NT2/D1 (cell line): ENCODE results near the gene HNRNPH2.

Experiments used
- DNase-seq: peaks from one replicate; pipeline ENCODE4 v3.0.0-alpha.2; 2011; ENCODE audit warnings: low read depth, low spot score
- H3K27me3 ChIP-seq: 2 replicates; pipeline ENCODE4 v1.6.0; 2011; ENCODE audit warnings: mild to moderate bottlenecking; ENCODE audit not compliant: insufficient read length, insufficient read depth
- H3K36me3 ChIP-seq: 2 replicates; pipeline ENCODE4 v1.6.1; 2011; ENCODE audit warnings: mild to moderate bottlenecking, low read length, mixed read lengths; ENCODE audit not compliant: insufficient read depth, insufficient read length
- H3K4me1 ChIP-seq: 2 replicates; pipeline ENCODE4 v1.5.1; 2011; ENCODE audit not compliant: insufficient read depth, insufficient read length
- H3K4me3 ChIP-seq: 2 replicates; pipeline ENCODE4 v1.5.1; 2011; ENCODE audit warnings: low read depth; ENCODE audit not compliant: insufficient read length
- H3K9ac ChIP-seq: 2 replicates; pipeline ENCODE4 v1.6.0; 2011; ENCODE audit warnings: low read depth; ENCODE audit not compliant: insufficient read length
- H3K9me3 ChIP-seq: 2 replicates; pipeline ENCODE4 v1.5.1; 2011; ENCODE audit warnings: mild to moderate bottlenecking, low read length; ENCODE audit not compliant: insufficient read depth
- SUZ12 ChIP-seq: IDR thresholded peaks from 2 replicates; pipeline ENCODE4 v1.6.1; 2011; ENCODE audit not compliant: insufficient read length, insufficient read depth; ENCODE audit errors: extremely low read depth
- YY1 ChIP-seq: IDR thresholded peaks from 2 replicates; pipeline ENCODE4 v1.6.1; 2011; ENCODE audit not compliant: insufficient read length, insufficient read depth
- ZNF274 ChIP-seq: IDR thresholded peaks from 2 replicates; pipeline ENCODE4 v1.6.1; 2011; ENCODE audit warnings: mild to moderate bottlenecking, low read depth, low read length

HNRNPH2 gene

DNA sequence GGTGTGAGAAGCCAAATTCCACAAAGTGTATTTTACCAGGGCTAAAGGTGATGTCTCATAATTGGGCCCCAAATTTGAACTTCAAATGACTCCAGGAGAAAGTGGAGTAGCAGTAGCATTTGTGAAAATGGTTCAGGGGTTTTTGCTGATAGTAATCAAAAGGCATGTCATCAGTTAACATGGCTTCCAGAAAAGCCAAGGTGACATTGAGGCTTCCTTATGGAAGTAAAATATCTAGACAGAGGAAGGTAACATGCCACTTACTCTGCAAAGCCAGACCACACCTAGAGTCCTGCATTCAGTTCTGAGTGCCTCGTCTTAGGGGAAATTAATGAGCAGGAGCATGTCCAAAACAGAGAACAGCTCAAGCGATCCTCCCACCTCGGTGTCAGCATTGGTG lies 19.4 kb upstream of the HNRNPH2 start:
- Histone ChIP-seq H3K4me3 (no peak overlapping the region), H3K4me1 (peaks cover 3% of the 10 kb centered on the region), H3K9ac (no peak overlapping the region), H3K9me3 (no peaks in the 10 kb centered on the region), H3K27me3 (no peaks in the 10 kb centered on the region), H3K36me3 (peaks cover 25% of the 10 kb centered on the region)
- no peak for DNase-seq
- no peak for TF ChIP-seq ZNF274
- TF ChIP-seq SUZ12: no peak
- TF ChIP-seq YY1: no peak

GRCh38 chrX:101390664-101391525 lies 17.1 kb upstream of the HNRNPH2 start, which contains the start of gene RPL36A:
RPL36A (plus strand) TSS chrX:101391011; CDS start chrX:101391044, 33 bp downstream.
- Histone ChIP-seq H3K36me3 (peaks cover 40% of the 10 kb centered on the region), H3K9ac (peak within 1 kb of the TSS; percentile 99), H3K4me1 (peaks cover 3% of the 10 kb centered on the region), H3K27me3 (no peaks in the 10 kb centered on the region), H3K9me3 (no peaks in the 10 kb centered on the region), H3K4me3 (peak within 1 kb of the TSS; percentile 97)
- peak; percentile 86 for DNase-seq
- TF ChIP-seq SUZ12 (no peak), ZNF274 (no peak), YY1 (no peak)

DNA sequence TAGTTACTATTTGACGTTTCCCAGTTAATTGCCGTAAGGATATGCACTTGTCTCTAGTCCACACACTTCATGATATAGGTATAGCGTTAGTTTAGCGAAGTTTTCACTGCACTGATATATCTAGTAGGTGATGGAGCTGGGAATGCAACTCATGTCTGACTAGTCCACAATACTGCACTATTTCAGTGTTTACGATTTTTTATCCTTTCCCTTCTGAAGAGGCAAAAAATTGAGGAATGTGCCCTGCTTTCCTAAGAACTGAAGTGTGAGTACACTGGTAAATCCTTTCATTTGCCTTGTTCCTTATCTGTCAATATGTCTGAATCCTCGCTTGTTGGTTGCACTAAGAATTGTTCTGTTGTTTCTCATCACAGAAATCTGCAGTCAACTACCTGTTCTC lies 16.2 kb upstream of the HNRNPH2 start:
- H3K27me3 ChIP-seq: no peaks in the 10 kb centered on the region
- DNase-seq: no peak
- H3K36me3 ChIP-seq: peaks cover 46% of the 10 kb centered on the region
- H3K9me3 ChIP-seq: no peaks in the 10 kb centered on the region
- peak overlapping the region; percentile 97 for H3K4me3 ChIP-seq
- peaks cover under 1% of the 10 kb centered on the region for H3K4me1 ChIP-seq
- no peak for TF ChIP-seq YY1
- peak overlapping the region; percentile 99 for H3K9ac ChIP-seq

GRCh38 chrX:101393530-101394305 lies 14.3 kb upstream of the HNRNPH2 start:
- Histone ChIP-seq H3K36me3 (peaks cover 50% of the 10 kb centered on the region), H3K9ac (peak overlapping the region; percentile 51), H3K4me3 (peak overlapping the region; percentile 11), H3K4me1 (no peaks in the 10 kb centered on the region), H3K27me3 (no peaks in the 10 kb centered on the region), H3K9me3 (no peaks in the 10 kb centered on the region)
- no peak for DNase-seq
- TF ChIP-seq SUZ12 (no peak), ZNF274 (no peak), YY1 (no peak)

- Histone ChIP-seq H3K36me3 (peaks cover 50% of the 10 kb centered on the region), H3K4me1 (no peaks in the 10 kb centered on the region), H3K4me3 (no peak overlapping the region), H3K9ac (no peak overlapping the region), H3K27me3 (no peaks in the 10 kb centered on the region), H3K9me3 (no peaks in the 10 kb centered on the region)
- DNase-seq: no peak
- TF ChIP-seq YY1: no peak
- TF ChIP-seq ZNF274: no peak
- TF ChIP-seq SUZ12: no peak
These were observed 13.7 kb upstream of the HNRNPH2 start for GRCh38 chrX:101394372-101394771.

GRCh38 chrX:101395789-101396188 lies 12.2 kb upstream of the HNRNPH2 start:
- Histone ChIP-seq H3K4me3 (no peak overlapping the region), H3K4me1 (no peaks in the 10 kb centered on the region), H3K27me3 (no peaks in the 10 kb centered on the region), H3K36me3 (peaks cover 63% of the 10 kb centered on the region), H3K9me3 (no peaks in the 10 kb centered on the region), H3K9ac (no peak overlapping the region)
- TF ChIP-seq YY1 (no peak), ZNF274 (no peak), SUZ12 (no peak)
- no peak for DNase-seq

GRCh38 chrX:101397779-101398178 lies 10.2 kb upstream of the HNRNPH2 start:
- Histone ChIP-seq H3K36me3 (peaks cover 64% of the 10 kb centered on the region), H3K9me3 (no peaks in the 10 kb centered on the region), H3K27me3 (no peaks in the 10 kb centered on the region), H3K4me1 (no peaks in the 10 kb centered on the region), H3K4me3 (no peak overlapping the region), H3K9ac (no peak overlapping the region)
- TF ChIP-seq ZNF274 (no peak), YY1 (no peak), SUZ12 (no peak)
- DNase-seq: no peak

DNA sequence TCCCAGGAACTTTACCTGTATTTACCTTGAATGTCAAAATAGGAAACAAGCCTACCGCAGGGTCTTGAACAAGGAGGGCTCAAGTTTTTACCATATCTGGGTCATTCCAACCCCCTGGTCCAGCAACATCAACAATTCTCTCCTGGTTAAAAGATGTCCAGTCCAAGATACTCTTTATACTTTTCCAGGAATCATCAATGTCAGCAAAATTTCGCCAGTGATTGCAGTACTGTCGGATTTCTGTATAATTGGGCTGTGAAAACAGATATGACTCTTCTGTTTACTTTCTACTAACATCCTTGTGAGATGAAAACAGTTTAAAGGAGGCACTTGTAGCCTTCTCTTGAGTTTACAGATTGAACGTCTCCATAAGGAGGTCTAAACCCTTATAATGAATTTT lies 9.3 kb upstream of the HNRNPH2 start:
- no peaks in the 10 kb centered on the region for H3K4me1 ChIP-seq
- TF ChIP-seq SUZ12: no peak
- TF ChIP-seq YY1: no peak
- no peak for TF ChIP-seq ZNF274
- H3K4me3 ChIP-seq: no peak overlapping the region
- no peaks in the 10 kb centered on the region for H3K9me3 ChIP-seq
- H3K36me3 ChIP-seq: peaks cover 62% of the 10 kb centered on the region
- no peak for DNase-seq
- no peaks in the 10 kb centered on the region for H3K27me3 ChIP-seq
- no peak overlapping the region for H3K9ac ChIP-seq
